ENCODE data around the gene MFN1.

MFN1 gene

DNA sequence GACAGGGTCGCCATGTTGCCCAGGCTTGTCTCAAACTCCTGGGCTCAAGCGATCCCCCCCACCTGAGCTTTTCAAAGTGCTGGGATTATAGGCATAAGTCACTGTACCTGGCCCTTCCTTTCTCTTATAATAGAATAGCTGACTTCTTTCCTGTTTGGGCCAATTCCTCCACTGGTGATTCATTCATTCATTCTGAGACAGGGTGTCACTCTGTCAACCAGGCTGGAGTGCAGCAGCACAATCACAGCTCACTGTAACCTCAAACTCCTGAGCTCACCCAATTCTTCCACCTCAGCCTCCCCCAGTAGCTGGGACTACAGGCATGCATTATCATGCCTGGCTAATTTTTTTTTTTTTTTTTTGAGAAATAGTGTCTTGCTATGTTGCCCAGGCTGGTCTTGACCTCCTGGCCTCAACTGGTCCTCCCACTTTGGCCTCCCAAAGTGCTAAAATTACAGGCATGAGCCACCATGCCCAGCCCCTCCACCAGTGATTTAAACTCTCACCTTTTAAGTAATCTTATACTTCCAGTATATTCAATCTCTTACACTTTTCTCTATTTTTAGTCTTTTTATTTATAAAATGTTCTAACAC lies 82.9 kb downstream of the MFN1 start:
- no peak for DNase-seq (ENCODE audit: low read depth in 3 of 3)

- DNase-seq (ENCODE audit: low read depth in 3 of 3), result no peak
These were observed 84.5 kb downstream of the MFN1 start for GRCh38 chr3:179432021-179432420.

DNA sequence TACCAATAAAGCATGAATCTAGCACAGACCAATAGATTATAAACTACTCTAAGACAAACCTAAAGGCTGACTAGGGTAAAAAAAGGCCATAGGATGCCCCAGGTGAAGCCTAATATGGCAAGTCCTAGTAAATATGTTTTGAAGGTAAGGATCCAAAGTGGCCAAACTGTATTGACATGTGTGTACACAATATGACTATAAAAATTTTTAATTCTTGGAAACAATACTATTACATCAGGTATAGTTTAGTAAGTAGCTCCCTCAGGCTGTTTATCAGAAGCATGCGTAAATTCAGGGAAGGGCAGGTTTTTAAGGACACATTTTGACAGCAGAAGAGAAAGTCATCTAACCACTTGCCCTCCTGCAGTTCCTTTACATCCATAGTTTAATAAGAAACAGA lies 84.9 kb downstream of the MFN1 start:
- DNase-seq (ENCODE audit: low read depth in 3 of 3), result no peak

DNA sequence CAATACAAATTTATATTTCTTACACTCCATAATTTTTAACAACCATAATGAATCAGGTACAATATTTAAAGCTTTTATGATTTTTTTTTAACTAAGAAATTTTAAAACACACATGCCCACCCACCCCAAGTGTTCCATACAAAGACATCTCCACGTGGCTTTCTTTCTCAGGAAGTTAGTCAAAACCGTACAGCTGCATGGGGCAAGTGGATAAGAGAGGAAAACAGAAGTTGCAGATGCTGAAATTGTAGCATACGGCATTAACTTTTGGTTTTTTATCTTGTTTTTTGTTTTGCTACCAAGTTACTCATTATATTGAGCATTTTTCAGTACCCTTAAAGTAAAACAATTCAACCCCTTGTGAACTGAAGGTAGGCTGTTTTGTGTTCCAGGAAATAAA lies 89.0 kb downstream of the MFN1 start:
- no peak for DNase-seq (ENCODE audit: low read depth in 3 of 3)

DNA sequence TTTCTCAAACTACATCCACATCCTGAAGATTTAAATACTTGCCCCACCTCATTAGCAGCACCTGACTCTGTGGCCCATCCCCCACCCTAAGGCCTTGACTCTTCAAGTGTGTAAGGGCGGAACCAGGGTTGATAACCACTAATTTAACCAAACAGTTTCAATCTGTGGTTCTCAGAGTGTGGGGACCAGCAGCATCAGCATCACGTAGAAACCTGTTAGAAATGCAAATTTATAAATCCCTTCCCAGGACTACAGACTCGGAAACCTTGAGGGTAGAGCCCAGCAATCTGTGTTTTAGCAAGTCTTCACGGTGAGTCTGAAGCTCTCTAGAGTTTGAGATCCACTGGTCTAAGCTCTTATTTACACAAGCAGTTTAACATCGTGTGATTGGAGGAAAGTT lies 91.3 kb downstream of the MFN1 start:
- no peak for DNase-seq (ENCODE audit: low read depth in 3 of 3)

Measured in stimulated activated CD4-positive, alpha-beta T cell treated with anti-CD3 and anti-CD28 coated beads, TNF-alpha, amount 100 ng/mL, for 4 hours (primary cell).